GM21360 (cell line): ENCODE data around the gene MRI1.
"Not testable (repeated sequence)": the region's sequence is repeated elsewhere in the genome, so short reads cannot be mapped to it uniquely, and the experiment has no call there.

ENCODE experiments used
- ATAC-seq: cut with Tn5 transposase; IDR thresholded peaks from one replicate; pipeline ENCODE4 v1.9.1; 2021; ENCODE audit warnings: mild to moderate bottlenecking, moderate library complexity; ENCODE audit not compliant: unreplicated experiment

MRI1 gene

GRCh38 chr19:13793317-13793716 is 29.0 kb downstream of the MRI1 start:
- not testable (repeated sequence) for ATAC-seq

- no peak for ATAC-seq
Observed at GRCh38 chr19:13794398-13794756, 30.1 kb downstream of the MRI1 start.

- peak; percentile 94 for ATAC-seq
Observed at GRCh38 chr19:13794757-13795589, 30.7 kb downstream of the MRI1 start, which contains the start of gene ZSWIM4. TSS of gene ZSWIM4 (plus strand) at chr19:13795443. CDS start at chr19:13795649, 206 bp downstream.

GRCh38 chr19:13795595-13796300 is 31.4 kb downstream of the MRI1 start:
- ATAC-seq: peak; percentile 34

GRCh38 chr19:13796301-13797057 is 32.2 kb downstream of the MRI1 start:
- no peak for ATAC-seq

GRCh38 chr19:13797058-13797440 is 32.7 kb downstream of the MRI1 start:
- no peak for ATAC-seq

- ATAC-seq: no peak
Observed at GRCh38 chr19:13797870-13798269, 33.5 kb downstream of the MRI1 start.

GRCh38 chr19:13799669-13800068 is 35.3 kb downstream of the MRI1 start:
- ATAC-seq: no peak

- no peak for ATAC-seq
Observed at GRCh38 chr19:13803038-13803437, 38.7 kb downstream of the MRI1 start.

- ATAC-seq: no peak
Observed at GRCh38 chr19:13804830-13805683, 40.7 kb downstream of the MRI1 start.

- ATAC-seq: no peak
Observed at GRCh38 chr19:13806728-13807127, 42.4 kb downstream of the MRI1 start.

GRCh38 chr19:13807421-13808021 is 43.2 kb downstream of the MRI1 start:
- no peak for ATAC-seq

- no peak for ATAC-seq
Observed at GRCh38 chr19:13808856-13809255, 44.5 kb downstream of the MRI1 start.

- ATAC-seq: no peak
Observed at GRCh38 chr19:13812544-13812943, 48.2 kb downstream of the MRI1 start.

- no peak for ATAC-seq
Observed at GRCh38 chr19:13813147-13813546, 48.8 kb downstream of the MRI1 start.

- ATAC-seq: no peak
Observed at GRCh38 chr19:13814550-13814949, 50.2 kb downstream of the MRI1 start.

GRCh38 chr19:13817018-13817614 is 52.8 kb downstream of the MRI1 start:
- no peak for ATAC-seq

- no peak for ATAC-seq
Observed at GRCh38 chr19:13817615-13818371, 53.5 kb downstream of the MRI1 start.

- ATAC-seq: no peak
Observed at GRCh38 chr19:13819238-13819637, 54.9 kb downstream of the MRI1 start.
